ENCODE data around the gene ABLIM2.
"Not testable (repeated sequence)": the region's sequence is repeated elsewhere in the genome, so short reads cannot be mapped to it uniquely, and the experiment has no call there.

The ABLIM2 gene

DNA sequence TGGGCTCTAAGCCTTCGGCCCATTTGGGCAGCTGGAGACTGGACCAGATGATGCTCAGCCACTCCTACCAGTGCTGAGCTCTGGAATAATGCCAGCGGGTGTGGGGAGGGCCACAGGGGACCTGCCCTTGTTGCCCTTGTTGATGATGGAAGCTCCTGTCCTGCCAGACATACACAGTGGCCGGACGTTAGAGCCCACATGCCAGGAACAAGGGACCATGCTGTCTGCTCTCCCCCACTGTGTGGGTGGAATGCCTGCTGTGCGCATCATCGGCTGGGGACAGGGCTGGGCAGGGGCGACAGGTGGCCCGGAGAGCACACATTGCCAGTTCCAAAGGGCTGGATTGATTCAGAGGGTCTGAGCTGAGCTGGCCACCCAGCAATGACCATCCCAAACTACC, 2.0 kb downstream of the ABLIM2 start:
- no peak for DNase-seq (ENCODE audit: low spot score)

- DNase-seq (ENCODE audit: low spot score) = no peak
Observed at GRCh38 chr4:8155660-8156421, 2.8 kb downstream of the ABLIM2 start.

DNA sequence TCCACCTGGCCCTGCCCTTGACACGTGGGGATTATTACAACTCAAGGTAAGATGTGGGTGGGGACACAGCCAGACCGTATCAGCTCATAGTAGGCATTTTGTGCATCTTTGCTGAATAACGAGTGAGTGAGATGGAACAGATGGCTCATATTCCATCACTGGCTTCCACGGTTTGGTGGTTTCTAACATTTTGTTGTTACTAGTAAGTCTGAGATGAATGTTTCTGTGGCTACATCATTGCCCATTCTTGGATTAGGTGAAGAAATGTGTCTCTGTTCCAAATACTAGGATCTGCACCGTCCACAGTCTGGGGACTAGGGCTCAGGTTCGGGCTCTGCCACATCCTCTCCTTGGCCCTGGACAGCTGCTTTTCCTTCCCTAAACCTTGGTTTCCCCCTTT, 3.6 kb downstream of the ABLIM2 start:
- no peak for DNase-seq (ENCODE audit: low spot score)

- DNase-seq (ENCODE audit: low spot score) = no peak
Observed at GRCh38 chr4:8153441-8153840, 5.2 kb downstream of the ABLIM2 start.

- no peak for DNase-seq (ENCODE audit: low spot score)
Observed at GRCh38 chr4:8152865-8153257, 5.8 kb downstream of the ABLIM2 start.

GRCh38 chr4:8152090-8152864, 6.3 kb downstream of the ABLIM2 start:
- no peak for DNase-seq (ENCODE audit: low spot score)

GRCh38 chr4:8151165-8151650, 7.4 kb downstream of the ABLIM2 start:
- DNase-seq (ENCODE audit: low spot score) = no peak

DNA sequence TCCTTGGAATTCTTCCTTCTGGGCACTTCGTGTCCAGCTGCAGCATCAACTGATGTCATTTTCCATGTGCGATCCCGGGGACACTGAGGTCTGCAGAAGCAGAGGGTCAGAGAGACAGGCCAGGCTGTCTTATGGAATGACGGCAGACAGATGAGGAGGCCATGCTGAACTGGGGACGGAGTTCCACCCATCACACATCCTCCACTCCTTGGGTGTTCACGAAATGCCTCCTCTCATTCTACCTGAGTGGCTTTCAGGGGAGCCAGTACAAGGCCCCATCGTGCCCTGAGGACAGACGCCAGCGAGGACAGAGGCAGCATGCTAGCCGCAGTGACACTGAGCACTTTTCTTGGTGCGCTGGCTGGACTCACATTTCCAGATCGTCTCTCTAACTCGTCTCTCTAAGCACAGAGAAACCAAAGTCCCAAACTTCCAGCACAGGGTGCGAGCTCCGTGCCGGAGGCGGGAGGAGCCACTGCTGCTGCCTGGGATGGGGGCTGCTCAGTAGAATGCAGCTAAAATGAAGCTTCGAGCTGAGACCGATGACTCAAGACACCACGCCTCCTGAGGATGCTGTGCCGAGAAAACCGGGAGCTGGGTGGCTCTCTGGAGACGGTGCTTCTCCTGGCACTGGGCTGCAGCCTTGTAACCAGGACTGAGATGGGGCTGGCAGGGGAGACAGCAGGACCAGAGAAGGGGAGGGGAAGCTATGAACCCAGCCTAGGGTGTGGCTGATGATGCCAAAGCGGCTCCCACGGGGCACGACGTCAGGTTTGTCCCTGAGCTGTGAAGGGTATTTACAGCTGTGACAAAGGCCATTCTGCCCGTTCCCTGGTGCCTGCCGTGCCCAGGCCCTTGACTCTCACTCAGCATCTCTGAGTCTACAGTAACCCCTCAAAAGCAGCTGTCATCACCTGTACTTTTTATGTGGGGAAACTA, 8.2 kb downstream of the ABLIM2 start:
- no peak for DNase-seq (ENCODE audit: low spot score)

DNA sequence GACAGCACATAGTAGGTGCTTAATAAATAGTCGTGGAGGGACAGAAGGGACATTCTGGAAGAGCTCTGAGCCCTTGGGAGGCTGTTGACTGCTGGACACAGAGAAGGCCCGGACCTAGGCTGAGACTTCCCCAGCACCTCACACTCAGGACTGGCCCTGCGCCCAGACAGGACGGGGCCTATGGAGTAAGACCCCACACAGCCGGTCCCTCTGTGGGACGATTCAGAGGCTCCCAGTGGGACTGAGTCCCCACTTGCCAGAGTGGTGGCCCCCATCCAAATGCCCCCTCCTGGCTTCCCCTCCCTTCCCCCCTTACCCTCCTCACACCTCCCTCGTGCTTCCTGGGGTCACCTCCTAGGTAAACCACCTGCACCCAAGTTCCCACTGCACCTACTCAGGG, 8.9 kb downstream of the ABLIM2 start:
- no peak for DNase-seq (ENCODE audit: low spot score)

DNA sequence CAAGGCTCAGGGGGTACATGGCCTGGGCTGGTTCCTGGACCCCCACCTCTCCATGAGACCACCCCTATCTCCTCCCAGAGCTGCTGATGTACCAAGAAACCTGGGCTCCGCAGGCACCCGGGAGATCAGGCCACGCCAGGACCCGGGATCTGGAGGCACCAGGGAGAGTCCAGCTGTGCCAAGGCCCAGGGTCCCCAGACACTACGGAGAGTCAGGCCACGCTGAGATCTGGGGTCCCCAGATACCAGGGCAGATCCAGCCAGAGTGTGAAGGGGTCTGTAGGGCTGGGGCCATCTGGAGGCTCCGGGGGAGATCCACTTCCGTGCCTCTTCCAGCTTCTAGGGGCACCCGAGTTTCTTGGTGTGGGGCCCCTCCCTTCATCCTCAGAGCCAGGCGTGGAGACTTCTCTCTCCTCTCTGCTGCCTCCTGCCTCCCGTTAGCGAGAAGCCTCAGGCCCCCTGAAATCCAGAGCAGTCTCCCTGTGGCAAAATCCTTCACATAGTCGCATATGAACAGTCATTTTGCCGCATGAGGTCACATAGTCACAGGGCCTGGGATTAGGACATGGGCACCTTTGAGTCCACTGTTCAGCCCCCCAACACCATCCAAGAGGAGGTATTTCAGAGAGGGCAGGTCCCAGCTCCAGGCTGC, 9.7 kb downstream of the ABLIM2 start:
- no peak for DNase-seq (ENCODE audit: low spot score)

DNA sequence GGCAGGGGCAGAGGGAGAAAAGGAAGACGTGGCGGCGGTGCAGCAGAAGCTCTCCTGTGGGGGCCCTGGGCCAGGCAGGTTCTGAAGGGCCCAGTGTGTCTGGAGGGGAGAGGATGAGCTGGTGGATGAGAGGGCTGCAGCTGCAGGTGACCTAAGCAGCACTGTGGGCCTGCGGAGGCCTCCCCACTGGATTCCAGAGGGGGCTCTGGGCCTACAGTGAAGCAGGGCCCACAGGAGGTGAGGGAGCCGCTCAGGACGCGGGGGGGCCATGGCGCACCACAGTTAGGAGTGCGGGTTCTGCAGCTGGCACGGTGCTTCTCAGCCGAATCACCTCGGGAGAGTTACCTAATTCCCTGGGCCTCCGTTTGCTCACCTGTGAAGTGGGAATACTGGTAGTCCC, 10.5 kb downstream of the ABLIM2 start:
- DNase-seq (ENCODE audit: low spot score) = no peak

- no peak for DNase-seq (ENCODE audit: low spot score)
Observed at GRCh38 chr4:8147231-8147970, 11.2 kb downstream of the ABLIM2 start.

- DNase-seq (ENCODE audit: low spot score) = no peak
Observed at GRCh38 chr4:8146157-8146556, 12.5 kb downstream of the ABLIM2 start.

- DNase-seq (ENCODE audit: low spot score) = no peak
Observed at GRCh38 chr4:8144359-8144758, 14.3 kb downstream of the ABLIM2 start.

DNA sequence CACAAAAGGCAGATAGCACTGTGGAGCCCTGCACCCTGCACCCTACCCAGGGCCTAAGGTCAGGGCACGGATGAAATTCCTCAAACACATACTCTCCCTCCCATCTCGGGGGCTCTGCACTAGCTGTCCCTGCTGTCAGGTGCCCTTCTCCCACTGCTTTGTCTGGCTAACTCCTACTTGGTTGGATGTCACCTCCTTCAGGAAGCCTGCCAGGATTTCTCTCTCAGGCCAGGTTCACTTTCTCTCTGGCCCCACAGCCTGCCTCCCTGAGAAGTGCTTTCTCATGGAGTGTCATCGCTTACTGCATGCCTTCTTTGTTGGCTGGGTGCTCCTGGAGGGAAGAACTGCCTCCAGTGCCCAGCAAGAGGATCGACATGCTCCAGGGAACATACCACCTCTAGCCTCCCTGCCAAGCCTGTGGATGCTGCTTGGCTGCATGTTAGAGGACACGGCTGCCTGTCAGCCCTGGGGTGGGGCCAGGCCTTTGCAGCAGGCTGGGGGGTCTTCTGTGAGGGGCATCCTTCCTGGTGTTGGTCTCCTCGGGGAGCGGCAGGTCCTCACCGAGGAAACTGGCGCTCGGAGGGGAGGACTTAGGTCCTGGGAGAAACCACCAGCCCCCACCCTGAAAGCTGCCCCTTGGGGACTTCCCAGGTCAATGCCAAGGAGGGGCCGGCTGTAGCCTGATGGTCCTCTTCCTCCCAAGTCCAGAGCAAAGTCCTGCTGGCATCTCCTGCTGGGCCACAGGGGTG, 15.0 kb downstream of the ABLIM2 start:
- DNase-seq (ENCODE audit: low spot score) = no peak

GRCh38 chr4:8142556-8142955, 16.1 kb downstream of the ABLIM2 start:
- DNase-seq (ENCODE audit: low spot score) = no peak

DNA sequence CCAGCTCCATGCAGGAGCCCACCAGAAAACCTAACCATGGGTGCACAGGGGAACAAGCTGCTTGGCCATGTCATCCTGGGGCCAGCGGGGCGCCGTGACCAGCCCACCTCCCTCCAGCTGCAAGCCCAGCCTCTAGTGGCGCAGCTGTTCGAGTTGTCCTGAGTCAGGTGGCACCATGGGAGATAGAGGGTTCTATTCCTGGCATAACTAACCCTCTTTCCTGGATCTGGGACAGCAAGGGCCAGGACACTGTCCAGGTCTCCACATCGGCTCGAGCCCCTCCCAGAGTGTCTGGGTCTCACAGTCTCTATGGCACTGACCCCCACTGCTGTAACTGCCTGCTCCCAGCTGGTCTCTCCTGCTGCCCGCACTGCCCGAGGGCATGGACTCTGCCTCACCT, 16.7 kb downstream of the ABLIM2 start:
- DNase-seq (ENCODE audit: low spot score) = no peak

- DNase-seq (ENCODE audit: low spot score) = no peak
Observed at GRCh38 chr4:8140915-8141314, 17.7 kb downstream of the ABLIM2 start.

GRCh38 chr4:8139726-8140125, 18.9 kb downstream of the ABLIM2 start:
- not testable (repeated sequence) for DNase-seq (ENCODE audit: low spot score)

DNA sequence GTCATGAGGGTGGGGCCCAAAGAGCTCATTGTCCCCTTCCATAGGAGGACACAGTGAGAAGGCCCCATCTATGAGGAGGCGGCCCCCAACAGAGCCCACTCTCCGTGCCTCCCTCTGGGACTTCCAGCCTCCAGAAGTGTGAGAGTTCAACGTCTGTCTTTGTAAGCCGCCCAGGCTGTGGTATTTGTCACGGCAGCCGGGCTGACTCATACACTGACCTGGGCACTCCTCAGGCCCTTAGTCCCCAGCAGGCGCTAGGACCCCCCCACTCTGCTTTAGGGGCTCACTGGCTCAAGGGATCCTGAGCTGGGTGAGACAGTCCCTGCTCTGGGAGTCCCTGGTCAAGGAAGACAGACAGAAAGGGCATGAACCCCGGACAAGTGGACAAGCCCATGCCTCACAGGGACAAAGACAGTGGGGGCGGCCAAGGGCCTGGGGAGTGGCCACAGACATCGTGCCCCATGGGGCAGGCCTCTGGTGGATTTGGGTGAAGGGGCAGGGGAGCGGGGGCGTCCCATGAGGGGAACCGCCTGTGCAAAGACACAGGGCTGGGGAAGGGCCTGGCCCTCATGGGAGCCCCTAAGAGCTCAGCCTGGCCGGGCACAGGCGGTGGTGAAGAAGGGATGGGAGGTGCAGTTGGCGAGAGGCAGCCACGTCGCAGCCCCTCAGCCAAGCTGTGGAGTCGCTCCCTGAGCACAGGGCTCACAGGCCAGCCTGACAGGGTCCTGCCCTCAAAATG, 21.5 kb downstream of the ABLIM2 start:
- no peak for DNase-seq (ENCODE audit: low spot score)

Data from COLO829 (cell line).